ENCODE data around the gene CYBA. TPM values are rescaled to one million over a fixed set of nuclear protein-coding genes. Genes with fewer than 3 reads are reported as not detected.

Gene CYBA
- total and polyA plus RNA-seq, 8 donors: 38.0 to 135 (median 68.5) TPM

DNA sequence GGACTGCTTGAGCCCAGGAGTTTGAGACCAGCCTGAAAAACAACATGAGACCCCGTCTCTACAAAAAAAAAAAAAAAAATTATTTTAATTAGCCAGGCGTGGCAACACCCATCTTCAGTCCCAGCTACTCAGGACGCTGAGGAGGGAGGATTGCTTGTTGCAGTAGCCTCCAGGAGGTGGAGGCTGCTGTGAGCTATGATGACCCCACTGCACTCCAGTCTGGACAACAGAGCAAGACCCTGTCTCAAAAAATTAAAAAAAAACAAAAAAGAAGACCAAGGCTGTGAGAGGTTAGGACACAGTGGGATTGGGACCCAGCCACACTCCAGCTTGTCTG, 36.8 kb upstream of the CYBA start:
- WGBS, 2 donors: 41 to 50% methylated on average over 3 of the region's 3 CpGs
- intact Hi-C loops (cut with DNase I): no loop called here
- Histone ChIP-seq H3K27me3 (no peaks in the 10 kb centered on the region), H3K36me3 (no peaks in the 10 kb centered on the region), H3K4me3 (no peak overlapping the region), H3K27ac (peak overlapping the region in 3 of 4 donors; percentile 17 to 68 (median 58)), H3K4me1 (peaks cover 10 to 25% (median 24%) of the 10 kb centered on the region in 3 donors), H3K9me3 (no peaks in the 10 kb centered on the region)
- DNase-seq (no peak), FAIRE-seq (no peak), ATAC-seq (no peak)
- TF ChIP-seq, protein P1, sequence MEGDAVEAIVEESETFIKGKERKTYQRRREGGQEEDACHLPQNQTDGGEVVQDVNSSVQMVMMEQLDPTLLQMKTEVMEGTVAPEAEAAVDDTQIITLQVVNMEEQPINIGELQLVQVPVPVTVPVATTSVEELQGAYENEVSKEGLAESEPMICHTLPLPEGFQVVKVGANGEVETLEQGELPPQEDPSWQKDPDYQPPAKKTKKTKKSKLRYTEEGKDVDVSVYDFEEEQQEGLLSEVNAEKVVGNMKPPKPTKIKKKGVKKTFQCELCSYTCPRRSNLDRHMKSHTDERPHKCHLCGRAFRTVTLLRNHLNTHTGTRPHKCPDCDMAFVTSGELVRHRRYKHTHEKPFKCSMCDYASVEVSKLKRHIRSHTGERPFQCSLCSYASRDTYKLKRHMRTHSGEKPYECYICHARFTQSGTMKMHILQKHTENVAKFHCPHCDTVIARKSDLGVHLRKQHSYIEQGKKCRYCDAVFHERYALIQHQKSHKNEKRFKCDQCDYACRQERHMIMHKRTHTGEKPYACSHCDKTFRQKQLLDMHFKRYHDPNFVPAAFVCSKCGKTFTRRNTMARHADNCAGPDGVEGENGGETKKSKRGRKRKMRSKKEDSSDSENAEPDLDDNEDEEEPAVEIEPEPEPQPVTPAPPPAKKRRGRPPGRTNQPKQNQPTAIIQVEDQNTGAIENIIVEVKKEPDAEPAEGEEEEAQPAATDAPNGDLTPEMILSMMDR (IDR thresholded peaks at IDR 0.05): no peak

DNA sequence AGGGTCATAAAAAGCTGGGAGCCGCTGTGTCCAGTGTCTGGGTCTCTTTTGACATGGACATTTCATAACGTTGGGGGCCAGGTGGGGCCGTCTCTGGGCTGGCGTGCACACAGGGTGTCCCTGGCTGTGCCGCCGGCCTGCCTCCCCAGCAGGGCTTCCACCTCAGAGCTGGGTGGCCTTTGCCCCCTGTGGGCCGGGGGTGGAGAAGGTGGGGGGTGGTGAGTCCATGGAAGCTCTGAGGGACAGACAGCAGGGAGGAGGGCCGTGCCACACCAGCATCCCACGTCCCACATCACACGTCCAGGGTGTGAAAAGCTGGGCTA, 36.4 kb upstream of the CYBA start:
- Histone ChIP-seq H3K9me3 (no peaks in the 10 kb centered on the region), H3K4me3 (no peak overlapping the region), H3K27me3 (no peaks in the 10 kb centered on the region), H3K36me3 (no peaks in the 10 kb centered on the region), H3K27ac (peak overlapping the region; percentile 22 to 68 (median 31)), H3K4me1 (peaks cover 10 to 25% (median 24%) of the 10 kb centered on the region in 3 donors)
- WGBS, 2 donors: 36 to 43% methylated on average over 10 of the region's 10 CpGs
- TF ChIP-seq, protein P1 (IDR thresholded peaks at IDR 0.05): no peak
- DNase-seq (peak in 2 of 6 donors; percentile 33 to 45), ATAC-seq (no peak), FAIRE-seq (no peak)
- intact Hi-C loops (cut with DNase I): no loop called here

DNA sequence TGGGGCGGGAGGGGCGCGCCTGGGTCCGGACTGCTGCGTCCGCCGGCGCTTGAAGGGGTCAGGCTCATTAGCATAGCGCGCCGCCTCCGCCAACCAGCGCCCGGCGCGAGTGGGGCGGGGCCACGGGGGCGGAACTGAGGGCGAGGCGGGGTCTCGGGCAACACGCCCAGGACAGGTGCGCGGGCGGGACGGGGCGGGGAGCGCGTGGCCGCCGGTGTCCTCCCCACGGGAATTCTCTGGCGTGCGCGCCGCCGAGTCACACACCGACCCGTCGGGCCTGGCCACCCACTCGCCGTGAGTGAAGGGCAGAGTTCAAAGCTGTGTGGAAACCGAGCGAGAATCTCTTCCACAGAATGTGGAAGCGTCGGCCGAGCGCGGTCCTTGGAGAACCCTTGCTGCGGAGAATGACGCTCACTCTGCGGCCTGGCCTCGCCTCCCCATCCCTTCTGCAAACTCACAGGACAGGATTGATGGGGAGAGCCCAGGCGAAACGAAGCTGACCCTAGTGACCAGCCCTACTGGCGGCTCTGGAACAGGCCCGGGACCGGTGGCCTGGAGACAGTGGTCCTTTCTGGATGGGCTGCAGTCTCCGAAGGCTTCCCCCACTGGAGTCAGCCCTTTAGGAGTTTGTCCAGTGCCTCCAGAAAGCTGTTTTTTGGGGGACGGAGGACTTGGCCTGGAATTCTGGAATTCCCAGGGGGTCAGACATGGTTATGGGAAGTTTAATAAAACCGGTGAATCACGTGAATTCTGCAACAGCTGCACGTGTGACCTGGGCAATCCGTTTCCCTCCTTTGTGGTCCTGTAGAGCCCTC, 35.8 kb upstream of the CYBA start, which contains the start of gene SNAI3:
SNAI3 (minus strand) TSS at position 69 of the 815 bp plus-strand sequence. CDS start 101 bp downstream, outside the sequence.
- FAIRE-seq (no peak), ATAC-seq (peak; percentile 83 to 90 (median 88)), DNase-seq (peak; percentile 87 to 96 (median 91))
- Histone ChIP-seq H3K36me3 (no peaks in the 10 kb centered on the region), H3K9me3 (no peaks in the 10 kb centered on the region), H3K4me3 (peak within 1 kb of the TSS; percentile 53 to 78 (median 62)), H3K27ac (peak within 1 kb of the TSS; percentile 22 to 68 (median 31)), H3K4me1 (peaks cover 10 to 25% (median 24%) of the 10 kb centered on the region in 3 donors), H3K27me3 (no peaks in the 10 kb centered on the region)
- intact Hi-C loops (cut with DNase I): no loop called here
- TF ChIP-seq, protein P1 (IDR thresholded peaks at IDR 0.05): no peak
- 7 to 12% methylated on average over 31 to 65 of the region's 65 CpGs for WGBS, 2 donors

DNA sequence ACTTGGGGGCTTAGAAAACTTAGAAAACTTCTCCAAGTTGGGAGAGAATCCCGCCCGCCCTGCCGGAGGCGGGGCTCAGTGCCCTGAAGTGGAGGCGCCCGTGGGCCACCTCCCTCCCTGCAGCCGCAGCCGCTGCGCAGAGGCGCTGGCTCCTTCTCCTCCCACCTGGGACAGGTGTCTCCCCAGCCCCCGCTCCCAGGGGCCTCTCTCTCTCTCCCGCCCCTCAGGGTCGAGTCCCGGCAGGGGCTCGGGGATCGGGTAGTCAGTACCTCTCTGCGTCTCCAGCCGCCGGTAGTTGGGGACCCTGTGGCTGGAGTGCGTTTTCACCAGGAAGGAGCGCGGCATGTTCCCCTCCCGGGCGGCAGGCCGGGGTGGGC, 35.2 kb upstream of the CYBA start:
- ATAC-seq (peak; percentile 49 to 65 (median 62)), FAIRE-seq (no peak), DNase-seq (peak in 5 of 6 donors; percentile 68 to 85 (median 77))
- H3K4me3 ChIP-seq: peak overlapping the region; percentile 53 to 78 (median 62)
- H3K27me3 ChIP-seq: no peaks in the 10 kb centered on the region
- peak overlapping the region; percentile 22 to 68 (median 31) for H3K27ac ChIP-seq
- 0% methylated on average over 18 to 25 of the region's 25 CpGs for WGBS, 2 donors
- H3K9me3 ChIP-seq: no peaks in the 10 kb centered on the region
- TF ChIP-seq, protein P1 (IDR thresholded peaks at IDR 0.05): no peak
- intact Hi-C loops (cut with DNase I): no loop called here
- H3K36me3 ChIP-seq: no peaks in the 10 kb centered on the region
- H3K4me1 ChIP-seq: peaks cover 10 to 25% (median 24%) of the 10 kb centered on the region in 3 donors

Data from pancreas (tissue), 10 donors.